HG03520 (cell line): ENCODE data around the gene DOCK8.
"Not testable (repeated sequence)": the region's sequence is repeated elsewhere in the genome, so short reads cannot be mapped to it uniquely, and the experiment has no call there.

ENCODE experiments used
- ATAC-seq: cut with Tn5 transposase; IDR thresholded peaks from one replicate; pipeline ENCODE4 v1.9.1; 2021; ENCODE audit warnings: mild to moderate bottlenecking, moderate library complexity; ENCODE audit not compliant: unreplicated experiment

DOCK8 gene

GRCh38 chr9:224582-225520 is 10.2 kb downstream of the DOCK8 start:
- ATAC-seq = no peak

DNA sequence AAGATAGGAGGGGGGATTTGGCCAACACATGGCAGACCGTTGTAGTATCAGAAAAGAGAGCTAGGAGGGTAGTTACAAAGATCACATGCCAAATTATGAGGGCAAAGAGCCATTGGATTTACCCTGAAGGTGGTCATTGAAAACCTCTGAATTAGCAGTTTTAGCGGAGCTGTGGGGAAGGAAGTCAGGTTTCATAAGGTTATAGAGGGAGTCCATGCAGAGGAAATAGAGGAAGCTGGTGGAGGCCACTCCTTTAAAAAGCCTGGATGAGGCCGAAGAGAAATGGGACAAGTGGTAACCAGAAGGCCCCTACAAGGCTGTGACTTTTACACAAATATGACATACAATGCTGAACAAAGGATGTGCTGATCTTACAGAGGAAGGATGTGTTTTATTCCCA is 13.2 kb downstream of the DOCK8 start:
- no peak for ATAC-seq

DNA sequence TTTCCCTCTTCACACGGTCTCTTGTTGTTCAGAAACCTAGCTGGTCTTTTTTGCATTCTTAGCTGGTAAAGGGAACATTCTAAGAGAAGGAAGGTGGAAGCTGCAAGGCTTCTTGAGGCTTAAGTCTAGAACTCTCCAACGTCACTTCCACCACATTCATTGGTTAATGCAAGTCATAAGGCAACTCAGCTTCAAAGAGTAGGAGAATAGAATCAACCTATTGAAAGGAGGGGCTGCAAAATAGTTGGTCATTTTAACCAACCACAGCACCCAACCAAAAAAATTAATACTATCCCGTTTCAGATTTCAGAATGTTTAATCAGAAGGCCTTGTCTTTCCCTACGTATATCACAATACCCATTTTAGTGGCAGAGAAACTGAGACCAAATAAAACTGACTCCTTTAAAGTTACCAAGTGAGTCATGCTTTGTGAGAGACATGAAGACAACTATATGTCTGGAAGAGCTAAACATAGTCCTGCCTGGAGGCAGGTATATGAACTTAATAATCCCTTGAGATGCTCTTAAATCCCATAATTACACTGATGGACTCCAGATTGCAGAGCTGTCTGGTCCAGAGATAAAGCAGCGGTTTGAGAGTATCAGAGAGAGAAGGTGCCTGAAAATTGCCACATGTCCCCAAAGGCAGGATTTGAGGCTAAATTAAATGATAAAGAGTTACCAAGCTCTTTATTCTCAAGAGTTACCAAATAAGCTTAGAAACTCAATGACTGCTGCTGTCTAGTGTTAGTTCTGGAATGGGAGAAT is 14.4 kb downstream of the DOCK8 start:
- ATAC-seq = no peak

DNA sequence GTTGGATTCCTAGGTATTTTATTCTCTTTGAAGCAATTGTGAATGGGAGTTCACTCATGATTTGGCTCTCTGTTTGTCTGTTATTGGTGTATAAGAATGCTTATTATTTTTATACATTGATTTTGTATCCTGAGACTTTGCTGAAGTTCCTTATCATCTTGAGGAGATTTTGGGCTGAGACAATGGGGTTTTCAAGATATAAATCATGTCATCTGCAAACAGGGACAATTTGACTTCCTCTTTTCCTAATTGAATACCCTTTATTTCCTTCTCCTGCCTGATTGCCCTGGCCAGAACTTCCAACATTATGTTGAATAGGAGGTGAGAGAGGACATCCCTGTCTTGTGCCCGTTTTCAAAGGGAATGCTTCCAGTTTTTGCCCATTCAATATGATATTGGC is 17.0 kb downstream of the DOCK8 start:
- ATAC-seq = not testable (repeated sequence)

DNA sequence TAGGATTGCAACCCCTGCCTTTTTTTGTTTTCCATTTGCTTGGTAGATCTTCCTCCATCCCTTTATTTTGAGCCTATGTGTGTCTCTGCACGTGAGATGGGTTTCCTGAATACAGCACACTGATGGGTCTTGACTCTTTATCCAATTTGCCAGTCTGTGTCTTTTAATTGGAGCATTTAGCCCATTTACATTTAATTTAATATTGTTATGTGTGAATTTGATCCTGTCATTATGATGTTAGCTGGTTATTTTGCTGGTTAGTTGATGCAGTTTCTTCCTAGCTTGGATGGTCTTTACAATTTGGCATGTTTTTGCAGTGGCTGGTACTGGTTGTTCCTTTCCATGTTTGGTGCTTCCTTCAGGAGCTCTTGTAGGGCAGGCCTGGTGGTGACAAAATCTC is 19.0 kb downstream of the DOCK8 start:
- not testable (repeated sequence) for ATAC-seq

GRCh38 chr9:237141-237857 is 22.6 kb downstream of the DOCK8 start:
- ATAC-seq = no peak

DNA sequence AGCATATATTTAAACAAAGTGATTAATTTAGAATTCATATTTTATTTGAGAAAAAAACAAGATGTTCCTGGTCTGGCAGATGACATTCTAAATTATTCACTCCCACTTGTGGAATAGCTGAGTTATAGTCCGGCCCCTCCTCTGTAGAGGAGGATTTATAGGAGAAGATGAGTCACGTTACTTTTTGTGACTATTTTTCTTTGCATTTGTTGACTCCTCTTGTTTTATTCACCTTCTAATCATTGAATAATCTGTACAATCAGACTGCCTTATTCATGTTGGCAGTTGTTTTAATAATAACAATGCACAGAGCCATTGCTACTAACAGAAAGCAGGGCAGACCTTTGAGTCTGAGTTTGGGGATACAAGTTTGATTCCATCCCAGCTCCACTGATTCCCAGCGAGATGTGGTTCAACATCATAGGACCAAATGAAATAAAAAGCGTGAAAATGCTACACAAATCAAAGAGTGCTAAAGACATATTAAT is 23.2 kb downstream of the DOCK8 start:
- no peak for ATAC-seq

- no peak for ATAC-seq
These were observed 27.9 kb downstream of the DOCK8 start for GRCh38 chr9:242461-243080.

DNA sequence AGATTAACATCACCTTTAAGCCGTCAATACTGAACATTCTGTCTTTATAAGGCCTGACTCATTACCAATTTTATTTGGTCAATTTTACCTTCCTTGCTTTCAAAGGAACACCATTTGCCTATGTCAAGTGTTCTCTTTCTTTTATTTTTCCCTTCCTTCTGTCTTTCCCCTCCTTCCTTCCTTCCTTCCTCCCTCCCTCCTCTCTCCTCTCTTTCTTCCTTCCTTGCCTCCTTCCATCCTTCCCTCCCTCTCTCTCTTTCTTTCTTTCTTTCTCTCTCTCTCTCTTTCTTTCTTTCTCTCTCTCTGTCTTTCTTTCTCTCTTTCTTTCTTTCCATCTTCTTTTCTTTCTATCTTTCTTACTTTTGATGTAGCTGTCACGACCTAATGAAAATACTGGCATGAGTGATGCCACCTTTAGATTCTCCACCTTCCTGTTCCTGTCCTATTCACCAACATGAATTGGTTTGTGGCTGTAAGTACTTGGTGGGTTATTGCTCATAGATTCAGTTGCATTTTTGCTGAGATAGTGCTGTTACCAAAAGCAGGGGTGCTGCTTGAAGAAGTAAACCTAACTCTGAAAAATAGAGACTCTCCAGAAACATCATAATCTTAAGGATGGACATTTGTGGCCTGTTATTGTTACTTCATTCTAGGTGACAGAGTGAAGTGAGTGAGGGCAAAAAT is 33.8 kb downstream of the DOCK8 start:
- no peak for ATAC-seq

- no peak for ATAC-seq
These were observed 34.4 kb downstream of the DOCK8 start for GRCh38 chr9:249025-249424.

DNA sequence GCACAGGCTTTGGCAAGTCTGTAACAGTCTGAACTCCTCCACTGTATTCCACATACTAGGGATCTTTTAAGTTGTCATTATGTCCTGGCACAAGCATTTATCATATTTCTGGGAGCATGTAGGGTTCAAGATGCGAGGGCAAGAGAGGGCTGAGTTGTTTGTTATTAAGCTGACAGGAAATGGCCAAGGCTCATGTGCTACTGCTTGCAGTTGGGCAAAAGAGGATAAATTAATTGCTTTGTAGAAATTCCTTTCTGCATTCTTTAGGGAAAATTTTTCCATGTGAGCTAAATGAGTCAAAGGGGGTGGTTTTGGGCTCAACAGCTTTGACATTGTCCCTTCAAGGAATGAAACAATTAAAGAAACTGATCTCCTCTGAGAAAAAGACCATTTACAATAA is 35.4 kb downstream of the DOCK8 start:
- no peak for ATAC-seq

DNA sequence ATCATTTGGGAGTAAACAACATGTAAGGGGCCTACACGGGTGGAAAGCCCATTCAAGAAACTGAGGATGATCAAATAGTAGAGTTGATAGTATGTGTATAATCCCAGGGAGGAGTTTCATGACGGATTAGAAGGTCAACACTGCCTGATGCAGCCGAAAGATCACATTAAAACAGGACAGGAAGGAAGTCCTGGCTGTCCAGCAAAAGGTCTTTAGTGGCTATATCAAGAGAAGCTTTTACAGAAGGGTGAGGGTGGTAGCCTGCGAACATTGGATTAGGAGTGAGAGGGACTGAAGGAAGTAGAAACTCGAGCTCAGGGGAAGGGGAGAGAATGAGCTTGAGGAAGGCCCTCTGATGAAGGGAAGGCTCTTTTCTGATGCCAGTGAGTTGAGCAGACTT is 36.0 kb downstream of the DOCK8 start:
- ATAC-seq = no peak

DNA sequence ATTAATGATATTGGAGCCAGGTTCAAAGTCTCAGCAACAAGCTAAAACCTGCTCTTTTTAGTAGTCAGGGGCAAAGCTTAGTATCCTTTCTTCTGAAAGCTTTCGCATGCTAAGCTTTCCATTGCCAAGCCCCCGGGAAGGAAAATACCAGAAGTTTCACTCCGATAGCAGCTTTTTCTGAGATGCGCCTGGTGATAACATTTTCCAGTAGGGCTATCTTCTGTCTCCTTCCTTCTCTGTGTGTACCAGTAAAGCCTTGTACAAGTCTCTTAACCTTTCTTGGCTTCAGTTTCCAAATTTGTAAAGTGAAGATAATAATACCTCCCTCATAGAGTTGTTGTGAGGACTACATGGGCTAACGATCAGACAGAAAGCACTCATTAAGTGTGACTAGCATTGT is 36.7 kb downstream of the DOCK8 start:
- no peak for ATAC-seq

DNA sequence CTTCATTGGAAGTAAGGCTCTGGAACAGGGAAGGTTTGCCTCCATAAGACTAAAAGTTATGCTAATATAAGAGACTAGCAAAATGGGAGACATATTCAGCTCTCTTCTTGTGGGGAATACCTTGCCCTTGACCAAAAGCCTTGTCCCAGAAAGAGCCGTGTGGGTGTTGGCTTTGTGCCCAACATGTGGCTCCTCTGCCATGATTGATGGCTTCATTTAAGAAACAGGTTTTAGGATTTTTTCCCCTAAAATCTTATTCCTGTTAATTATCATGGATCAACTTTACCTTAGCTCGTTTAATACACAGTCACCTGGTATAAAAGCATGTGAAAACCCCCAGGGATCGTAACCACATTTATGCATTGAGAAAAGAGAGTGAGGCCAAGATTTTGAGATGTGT is 38.9 kb downstream of the DOCK8 start:
- ATAC-seq = no peak

GRCh38 chr9:254516-254915 is 39.9 kb downstream of the DOCK8 start:
- no peak for ATAC-seq

- no peak for ATAC-seq
These were observed 43.3 kb downstream of the DOCK8 start for GRCh38 chr9:257957-258356.

GRCh38 chr9:259405-260404 is 45.0 kb downstream of the DOCK8 start:
- no peak for ATAC-seq

GRCh38 chr9:264231-264630 is 49.6 kb downstream of the DOCK8 start:
- no peak for ATAC-seq
